K562 (cell line): Measurements from ENCODE around the gene SLC30A7. TPM values are rescaled to one million over a fixed set of nuclear protein-coding genes. Genes with fewer than 3 reads are reported as not detected.

Source experiments
- ATAC-seq: fragments of 200-7000 bp; cut with Tn5 transposase; 3 replicates; pipeline ENCODE4 v1.9.1; 2020; ENCODE audit warnings: moderate library complexity
- BruUV-seq: library from RNA; stranded (reverse); fragments of 400-500 nt; replicated peaks from 2 replicates; lab custom pipeline; 2021; lab: Mats Ljungman, UMichigan
- CTCF ChIA-PET: fragments of 300-600 bp; formaldehyde crosslinking; extraction: SDS; loops from one replicate; lab custom pipeline; 2021; ENCODE audit warnings: low intra/inter-chr PET ratio; lab: Yijun Ruan, JAX
- POLR2A ChIA-PET: fragments of 300-600, 350-650 bp; sonication (Branson Sonifier 250); formaldehyde crosslinking; extraction: SDS; loops from one replicate; lab custom pipeline; 2021; ENCODE audit warnings: antibody characterized with exemption, inconsistent platforms; lab: Yijun Ruan, JAX
- DNase-seq, 4 experiments: peaks; one replicate each; pipeline versions ENCODE4 v3.0.0 to v3.0.0-alpha.2; 2011 to 2018; ENCODE audit warnings: low spot score in 3 of 4, mixed read lengths in 3 of 4; ENCODE audit errors: extremely low read depth in 1 of 4
- FAIRE-seq: peaks from 2 replicates; lab custom pipeline; 2011; peaks lifted over from hg19 to GRCh38; lab: Jason Lieb, UNC
- H2AFZ ChIP-seq: 2 replicates; pipeline ENCODE4 v1.6.0; 2011; ENCODE audit warnings: low read depth, low read length, control low read depth, inconsistent platforms
- H3K27ac ChIP-seq: fragments of 200-600 bp; 3 replicates; pipeline ENCODE4 v1.8.0; 2011; ENCODE audit warnings: low read depth, mild to moderate bottlenecking, control low read depth, inconsistent platforms, low read length, moderate library complexity, mixed read lengths; ENCODE audit errors: extremely low read depth
- H3K27me3 ChIP-seq, 2 experiments: fragments of 300-600 bp in 1 of 2; 2 replicates in 1 of 2; 3 replicates in 1 of 2; pipeline versions ENCODE4 v1.6.0 to v1.8.0; 2011; ENCODE audit warnings: inconsistent platforms in 2 of 2, low read length in 2 of 2, mild to moderate bottlenecking in 1 of 2, mixed read lengths in 1 of 2, moderate library complexity in 1 of 2; ENCODE audit not compliant: control insufficient read depth in 2 of 2, insufficient read depth in 2 of 2
- H3K36me3 ChIP-seq: fragments of 300-600 bp; 3 replicates; pipeline ENCODE4 v1.8.0; 2011; ENCODE audit warnings: mild to moderate bottlenecking, low read length, inconsistent platforms; ENCODE audit not compliant: control insufficient read depth, insufficient read depth
- H3K4me1 ChIP-seq, 2 experiments: fragments of 200-600 bp in 1 of 2; replicated peaks in 1 of 2; 2 replicates in 1 of 2; 3 replicates in 1 of 2; pipeline versions ENCODE4 v1.5.1 to v1.8.0; 2011; ENCODE audit warnings: inconsistent platforms in 2 of 2, low read length in 2 of 2, mild to moderate bottlenecking in 1 of 2, mixed read lengths in 1 of 2, moderate library complexity in 1 of 2; ENCODE audit not compliant: control insufficient read depth in 2 of 2, insufficient read depth in 2 of 2
- H3K4me2 ChIP-seq: 2 replicates; pipeline ENCODE4 v1.6.1; 2011; ENCODE audit warnings: low read length, control low read depth, inconsistent platforms, mixed read lengths; ENCODE audit not compliant: insufficient read depth
- H3K4me3 ChIP-seq: fragments of 200-600 bp; sonication (generic), shearing (Covaris generic); 2 replicates; pipeline ENCODE4 v1.5.1; 2016; ENCODE audit warnings: control low read depth, inconsistent platforms
- H3K79me2 ChIP-seq: fragments of 200-600 bp; 3 replicates; pipeline ENCODE4 v1.8.0; 2011; ENCODE audit warnings: low read length, inconsistent platforms; ENCODE audit not compliant: control insufficient read depth, insufficient read depth
- H3K9ac ChIP-seq, 2 experiments: 2 replicates each; pipeline versions ENCODE4 v1.6.0 to v1.6.1; 2011; ENCODE audit warnings: low read depth in 2 of 2, low read length in 2 of 2, control low read depth in 1 of 2, inconsistent platforms in 1 of 2, mild to moderate bottlenecking in 1 of 2, mixed read lengths in 1 of 2; ENCODE audit not compliant: insufficient read depth in 1 of 2
- H3K9me1 ChIP-seq: one replicate; pipeline ENCODE4 v1.6.0; 2011; ENCODE audit warnings: inconsistent platforms, mild to moderate bottlenecking, low read length, moderate library complexity; ENCODE audit not compliant: control insufficient read depth, insufficient read depth
- H3K9me3 ChIP-seq: replicated peaks from 2 replicates; pipeline ENCODE4 v1.5.1; 2011; ENCODE audit warnings: low read depth, low read length, inconsistent platforms; ENCODE audit not compliant: control insufficient read depth, insufficient read depth
- H4K20me1 ChIP-seq: replicated peaks from 2 replicates; pipeline ENCODE4 v1.6.1; 2011; ENCODE audit warnings: low read length, inconsistent platforms, mixed read lengths; ENCODE audit not compliant: control insufficient read depth, insufficient read depth
- CREM ChIP-seq: IDR thresholded peaks from 2 replicates; pipeline ENCODE4 v1.6.1; 2014; ENCODE audit warnings: antibody characterized with exemption, low read depth
- PRDM10 ChIP-seq: fragments of 450-650 bp; IDR thresholded peaks from 2 replicates; pipeline ENCODE4 v1.6.1; 2018; ENCODE audit not compliant: partially characterized antibody
- SIN3B ChIP-seq: fragments of 450-650 bp; IDR thresholded peaks from 2 replicates; pipeline ENCODE4 v1.6.1; 2017; ENCODE audit warnings: low read depth, mild to moderate bottlenecking, moderate library complexity
- TBL1XR1 ChIP-seq, 2 experiments: IDR thresholded peaks; 2 replicates each; pipeline ENCODE4 v1.6.1; 2012; ENCODE audit warnings: improper control_type of control experiment in 2 of 2, low read length in 2 of 2, mild to moderate bottlenecking in 1 of 2
- ZFPM2 ChIP-seq: fragments of 250-450 bp; sonication (Bioruptor Pico); IDR thresholded peaks from 2 replicates; pipeline ENCODE4 v1.5.1; 2022; ENCODE audit warnings: mild to moderate bottlenecking
- ZNF274 ChIP-seq: IDR thresholded peaks from 2 replicates; pipeline ENCODE4 v1.6.1; 2011; ENCODE audit warnings: low read depth, mild to moderate bottlenecking, low read length, moderate library complexity, borderline replicate concordance
- ZNF407 ChIP-seq: fragments of 450-650 bp; IDR thresholded peaks from 2 replicates; pipeline ENCODE4 v1.6.1; 2016; ENCODE audit warnings: low read depth
- WGBS: fragments of 100-300 bp; shearing (Covaris generic); methylation state at CpG from one replicate; pipeline ENCODE4 v1.1.6; 2016; ENCODE audit warnings: low coverage, mixed read lengths; ENCODE audit not compliant: insufficient coverage; ENCODE audit errors: missing lambda C conversion rate; 5-methylcytosine and 5-hydroxymethylcytosine counted together
- in situ Hi-C: fragments of 300-500 bp; cut with MboI; formaldehyde crosslinking; loops from 4 replicates; pipeline ENCODE4 v1.15.0; 2018; ENCODE audit warnings: inconsistent platforms, mixed read lengths
- intact Hi-C: fragments of 100-400 bp; cut with micrococcal nuclease; formaldehyde crosslinking; loops from 2 replicates; pipeline ENCODE4 v1.14.2; 2022
- polyA plus RNA-seq, 8 experiments: library from polyadenylated mRNA; depleted of rRNA in 4 of 8; stranded (reverse) in 5 of 8; unstranded in 3 of 8; fragments of >200 nt; fragmentation: Nextera tagmentation in 2 of 8; fragmentation: Illumina TruSeq in 1 of 8; extraction: Ambion mirVana in 2 of 8; extraction: Trizol in 1 of 8; gene quantifications; 2 replicates each; pipeline versions ENCODE4 v1.2.1 to v1.2.3, GENCODE V29; 2011 to 2014; ENCODE audit warnings: inconsistent platforms in 1 of 8, missing spikeins in 1 of 8
- total RNA-seq, 7 experiments: library from RNA; depleted of rRNA in 6 of 7; stranded (reverse); fragments of >200 nt in 6 of 7; fragmentation: Illumina TruSeq in 2 of 7; extraction: Trizol in 2 of 7; gene quantifications; 2 replicates each; pipeline versions ENCODE4 v1.2.1 to v1.2.3, GENCODE V29; 2011 to 2021; ENCODE audit warnings: low replicate concordance in 1 of 7
- TF ChIP-seq, protein P1 (sequence below): fragments of 250-450 bp; sonication (Bioruptor Pico); IDR thresholded peaks from 2 replicates; pipeline ENCODE4 v1.8.0; 2022; ENCODE audit warnings: inconsistent platforms

The SLC30A7 gene
- total and polyA plus RNA-seq, 9 of the 15 experiments (the other 6 are each of a cell fraction or from before 2014, with no cell fraction given): 3.5 to 17.1 (median 7.2) TPM

DNA sequence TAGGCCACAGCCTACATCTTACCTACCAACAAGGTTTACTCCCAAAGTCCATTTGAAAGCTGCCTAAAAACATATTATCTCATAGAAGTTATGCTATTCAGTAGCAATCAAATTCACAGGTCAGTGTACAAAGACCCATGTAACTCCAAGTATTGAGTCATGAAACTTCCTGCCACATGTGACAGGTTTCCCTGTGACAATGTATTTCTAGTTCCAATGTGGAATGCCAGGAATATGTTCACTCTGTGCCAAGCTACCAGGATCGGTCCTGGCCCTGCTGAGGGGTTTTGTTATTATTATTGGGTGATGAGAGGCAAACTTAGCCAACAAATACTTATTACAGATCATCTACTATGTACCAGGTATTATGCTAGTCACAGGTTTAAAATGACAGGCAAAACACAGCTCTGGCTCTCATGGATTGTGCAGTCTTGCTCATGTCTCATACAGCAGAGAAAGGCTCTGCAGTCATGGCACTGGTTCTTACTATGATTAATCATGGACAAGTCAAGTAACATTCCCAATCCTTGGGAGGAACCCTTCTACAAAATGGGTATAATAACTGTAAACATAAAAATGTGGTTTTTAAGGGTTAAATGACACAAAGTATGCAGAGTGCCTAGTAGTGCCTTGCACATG lies 107.2 kb downstream of the SLC30A7 start:
- WGBS: 94% methylated on average over 1 of the region's 1 CpG
- BruUV-seq: no TSS peak
- Histone ChIP-seq H3K79me2 (no peaks in the 10 kb centered on the region), H4K20me1 (no peaks in the 10 kb centered on the region), H3K9me1 (no peaks in the 10 kb centered on the region), H3K4me2 (no peak overlapping the region), H3K4me1 (peaks cover 5 to 20% of the 10 kb centered on the region in 2 experiments; a peak in 4 of 5 replicates), H2AFZ (no peak overlapping the region), H3K9me3 (no peaks in the 10 kb centered on the region), H3K27ac (peak overlapping the region; percentile 29; the same call in 2 of the 3 replicates), H3K36me3 (peaks cover 72% of the 10 kb centered on the region), H3K9ac (no peak overlapping the region), H3K27me3 (no peaks in the 10 kb centered on the region), H3K4me3 (no peak overlapping the region)
- DNase-seq (no peak), FAIRE-seq (no peak), ATAC-seq (no peak; the same call in 2 of the 3 replicates)
- ChIA-PET CTCF (no interaction called here), POLR2A (no interaction called here)
- intact Hi-C loops: no loop called here
- in situ Hi-C loops: no loop called here
- TF ChIP-seq ZFPM2 (CRISPR knock-in tag) (no peak), PRDM10 (no peak), TBL1XR1 (IDR thresholded peaks at IDR 0.05; ENCODE audit: low read length in 2 of 2) (no peak), ZNF274 (no peak), SIN3B (no peak), CREM (no peak), ZNF407 (no peak)
- TF ChIP-seq, protein P1, sequence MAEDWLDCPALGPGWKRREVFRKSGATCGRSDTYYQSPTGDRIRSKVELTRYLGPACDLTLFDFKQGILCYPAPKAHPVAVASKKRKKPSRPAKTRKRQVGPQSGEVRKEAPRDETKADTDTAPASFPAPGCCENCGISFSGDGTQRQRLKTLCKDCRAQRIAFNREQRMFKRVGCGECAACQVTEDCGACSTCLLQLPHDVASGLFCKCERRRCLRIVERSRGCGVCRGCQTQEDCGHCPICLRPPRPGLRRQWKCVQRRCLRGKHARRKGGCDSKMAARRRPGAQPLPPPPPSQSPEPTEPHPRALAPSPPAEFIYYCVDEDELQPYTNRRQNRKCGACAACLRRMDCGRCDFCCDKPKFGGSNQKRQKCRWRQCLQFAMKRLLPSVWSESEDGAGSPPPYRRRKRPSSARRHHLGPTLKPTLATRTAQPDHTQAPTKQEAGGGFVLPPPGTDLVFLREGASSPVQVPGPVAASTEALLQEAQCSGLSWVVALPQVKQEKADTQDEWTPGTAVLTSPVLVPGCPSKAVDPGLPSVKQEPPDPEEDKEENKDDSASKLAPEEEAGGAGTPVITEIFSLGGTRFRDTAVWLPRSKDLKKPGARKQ (CRISPR knock-in tag): no peak
